Urinary bladder (tissue), 4 donors: ENCODE results near the gene YPEL1. TPM values are rescaled to one million over a fixed set of nuclear protein-coding genes. Genes with fewer than 3 reads are reported as not detected.
"Not testable (repeated sequence)": the region's sequence is repeated elsewhere in the genome, so short reads cannot be mapped to it uniquely, and the experiment has no call there.

Experiments used
- DNase-seq: peaks from one replicate; pipeline ENCODE4 v3.0.0-alpha.2; 2015; ENCODE audit errors: extremely low spot score
- H3K27ac ChIP-seq: one replicate; pipeline ENCODE4 v1.5.1; 2013; ENCODE audit warnings: low read depth, mild to moderate bottlenecking, moderate library complexity
- H3K36me3 ChIP-seq: one replicate; pipeline ENCODE4 v1.6.1; 2013; ENCODE audit warnings: mild to moderate bottlenecking, moderate library complexity; ENCODE audit not compliant: insufficient read depth
- H3K4me1 ChIP-seq: one replicate; pipeline ENCODE4 v1.6.1; 2013; ENCODE audit warnings: mild to moderate bottlenecking, moderate library complexity; ENCODE audit not compliant: insufficient read depth
- H3K4me3 ChIP-seq: one replicate; pipeline ENCODE4 v1.5.1; 2013; ENCODE audit warnings: low read depth, low read length
- WGBS: extraction: QIAGEN DNeasy Blood & Tissue Kit; methylation state at CpG from one replicate; pipeline ENCODE4 v1.1.7; 2013; 5-methylcytosine and 5-hydroxymethylcytosine counted together
- polyA plus RNA-seq: library from polyadenylated mRNA; stranded (reverse); fragments of 200-250 nt; gene quantifications from one replicate; pipeline ENCODE4 v1.2.3, GENCODE V29; 2013
- total RNA-seq: library from RNA; depleted of rRNA; stranded (reverse); fragments of >200 nt; gene quantifications from one replicate; pipeline ENCODE4 v1.2.3, GENCODE V29; 2014
- donor health status: healthy with polysubstance abuse.
- donor health status: healthy.

Gene YPEL1
- total and polyA plus RNA-seq, 2 donors = 5.5 to 7.0 TPM

DNA sequence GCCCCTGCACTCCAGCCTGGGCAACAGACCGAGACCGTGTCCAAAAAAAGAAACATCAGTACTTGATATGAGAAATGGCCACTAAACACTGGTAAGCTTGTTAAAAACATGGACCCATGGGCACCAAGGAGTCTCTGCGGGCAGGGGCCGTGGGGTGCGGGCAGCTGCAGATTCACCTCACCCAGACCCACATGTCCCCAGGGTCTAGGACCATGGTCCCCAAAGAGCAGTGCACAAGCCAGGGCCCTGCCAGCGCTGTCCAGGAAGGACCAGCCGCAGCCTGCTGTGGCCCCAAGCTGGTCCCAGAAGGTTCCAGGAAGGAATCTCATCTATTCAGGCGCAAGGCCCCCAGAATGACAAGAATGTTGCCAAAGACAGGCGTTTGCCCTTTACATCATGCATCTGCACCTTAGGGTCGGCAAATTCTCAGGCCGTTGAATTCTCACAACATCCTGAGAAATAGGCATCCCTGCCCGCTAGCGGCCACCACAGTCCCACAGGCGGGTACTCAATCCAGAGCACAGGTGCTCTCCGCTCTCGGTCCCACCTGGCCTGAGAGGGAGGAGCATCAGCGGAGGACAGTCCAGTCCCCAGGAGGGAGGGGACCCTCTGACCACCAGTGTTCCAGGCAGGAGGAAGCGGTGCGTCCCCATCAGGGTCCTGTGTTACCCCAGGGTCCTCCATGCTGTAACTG, 9.5 kb downstream of the YPEL1 start:
- Histone ChIP-seq H3K36me3 (no peaks in the 10 kb centered on the region), H3K4me3 (no peak overlapping the region), H3K27ac (no peak overlapping the region), H3K4me1 (no peaks in the 10 kb centered on the region)
- DNase-seq = no peak
- WGBS = 92% methylated on average over 19 of the region's 19 CpGs

DNA sequence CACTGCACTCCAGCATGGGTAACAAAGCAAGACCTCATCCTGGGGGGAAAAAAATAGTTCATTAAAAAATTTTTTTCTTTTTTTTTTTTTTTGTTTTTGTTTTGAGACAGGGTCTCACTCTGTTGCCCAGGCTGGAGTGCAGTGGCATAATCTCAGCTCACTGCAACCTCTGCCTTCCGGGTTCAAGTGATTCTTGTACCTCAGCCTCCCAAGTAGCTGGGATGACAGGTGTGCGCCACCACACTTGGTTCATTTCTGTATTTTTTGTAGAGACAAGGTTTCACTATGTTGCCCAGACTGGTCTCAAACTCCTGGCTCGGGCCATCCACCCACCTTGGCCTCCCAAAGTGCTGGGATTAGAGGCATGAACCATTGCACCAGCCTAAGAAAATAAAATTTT, 11.1 kb downstream of the YPEL1 start:
- not testable (repeated sequence) for H3K36me3 ChIP-seq, H3K4me3 ChIP-seq, H3K27ac ChIP-seq, H3K4me1 ChIP-seq, DNase-seq
- 98% methylated on average over 3 of the region's 3 CpGs for WGBS

DNA sequence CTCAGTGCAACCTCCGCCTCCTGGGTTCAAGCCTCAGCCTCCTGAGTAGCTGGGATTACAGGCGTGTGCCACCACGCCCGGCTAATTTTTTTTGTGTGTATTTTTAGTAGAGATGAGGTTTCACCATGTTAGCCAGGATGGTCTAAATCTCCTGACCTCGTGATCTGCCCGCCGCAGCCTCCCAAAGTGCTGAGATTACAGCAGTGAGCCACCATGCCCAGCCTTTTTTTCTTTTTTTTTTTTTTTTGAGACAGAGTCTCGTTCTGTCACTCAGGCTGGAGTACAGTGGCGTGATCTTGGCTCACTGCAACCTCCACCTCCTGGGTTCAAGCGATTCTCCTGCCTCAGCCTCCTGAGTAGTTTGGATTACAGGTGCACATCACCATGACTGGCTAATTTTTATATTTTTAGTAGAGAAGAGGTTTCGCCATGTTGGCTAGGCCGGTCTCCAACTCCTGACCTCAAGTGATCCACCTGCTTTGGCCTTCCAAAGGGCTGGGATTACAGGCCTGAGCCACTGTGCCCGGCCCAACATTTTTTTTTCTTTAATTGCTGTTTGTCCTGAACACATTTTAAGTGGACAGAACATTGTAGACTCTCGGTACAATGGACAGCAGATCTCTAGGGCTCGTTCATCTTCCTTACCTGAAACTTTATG, 14.3 kb downstream of the YPEL1 start:
- not testable (repeated sequence) for H3K4me3 ChIP-seq, H3K4me1 ChIP-seq, H3K36me3 ChIP-seq, DNase-seq, H3K27ac ChIP-seq
- WGBS = 98% methylated on average over 15 of the region's 15 CpGs

DNA sequence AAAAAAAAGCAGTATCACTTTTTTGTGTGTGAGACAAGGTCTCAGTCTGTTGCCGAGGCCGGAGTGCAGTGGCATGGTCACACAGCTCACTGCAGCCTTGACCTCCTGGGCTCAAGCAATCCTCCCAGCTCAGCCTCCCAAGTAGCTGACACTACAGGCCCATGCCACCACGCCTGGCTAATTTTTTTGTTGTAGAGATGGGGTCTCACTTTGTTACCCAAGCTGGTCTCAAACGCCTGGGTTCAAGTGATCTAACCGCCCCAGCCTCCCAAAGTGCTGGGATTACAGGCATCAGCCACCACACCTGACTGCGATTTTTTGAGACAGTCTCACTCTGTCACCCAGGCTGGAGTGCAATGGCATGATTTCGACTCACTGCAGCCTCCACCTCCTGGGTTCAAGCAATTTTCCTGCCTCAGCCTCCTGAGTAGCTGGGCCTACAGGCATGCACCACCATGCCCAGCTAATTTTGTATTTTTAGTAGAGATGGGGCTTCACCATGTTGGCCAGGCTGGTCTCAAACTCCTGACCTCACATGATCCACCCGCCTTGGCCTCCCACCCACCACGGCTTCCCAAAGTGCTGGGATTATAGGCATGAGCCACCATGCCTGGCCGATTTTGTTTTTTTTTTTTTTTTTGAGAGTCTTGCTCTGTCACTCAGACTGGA, 15.3 kb downstream of the YPEL1 start:
- H3K4me3 ChIP-seq, H3K4me1 ChIP-seq, H3K36me3 ChIP-seq, H3K27ac ChIP-seq, DNase-seq: not testable (repeated sequence)
- 97% methylated on average over 10 of the region's 10 CpGs for WGBS

DNA sequence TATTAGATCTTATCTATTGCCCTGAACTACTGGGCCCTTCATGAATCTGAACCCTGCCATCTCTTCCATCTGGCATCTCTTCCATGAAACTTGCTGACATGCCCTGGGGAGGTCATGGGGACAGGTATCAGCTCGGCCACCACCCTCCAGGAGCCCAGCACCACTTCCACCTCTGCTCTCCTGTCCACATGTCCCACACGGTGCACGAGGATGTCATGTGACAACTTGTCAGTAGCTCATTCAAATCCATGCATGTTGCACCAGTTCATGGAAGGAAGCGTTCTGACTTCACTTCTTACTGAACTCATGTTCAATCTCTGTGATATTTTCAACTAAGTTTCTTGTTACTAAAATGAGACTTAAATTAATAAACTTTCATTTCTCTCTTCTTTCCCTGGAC, 16.6 kb downstream of the YPEL1 start:
- WGBS = 57% methylated on average over 4 of the region's 4 CpGs
- no peak overlapping the region for H3K4me3 ChIP-seq

DNA sequence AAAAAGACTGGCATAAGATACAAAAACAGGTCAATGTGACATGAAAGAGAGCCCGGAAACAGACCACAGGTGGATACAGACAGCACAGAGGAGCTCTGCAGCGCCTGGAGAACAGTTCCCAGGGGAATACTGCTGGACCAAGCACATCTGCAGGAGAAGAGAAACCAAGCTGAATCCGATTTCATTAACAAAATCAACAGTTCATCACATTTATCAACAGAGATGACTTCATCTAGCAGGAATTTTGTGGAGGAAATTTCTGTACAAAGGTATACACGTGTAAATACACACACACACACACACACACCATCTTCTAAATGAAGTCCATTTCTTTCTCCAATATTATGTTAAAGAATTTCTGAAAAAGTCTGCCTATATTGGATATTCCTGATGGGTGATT, 17.1 kb downstream of the YPEL1 start:
- Histone ChIP-seq H3K4me3 (no peak overlapping the region), H3K36me3 (no peaks in the 10 kb centered on the region), H3K4me1 (no peaks in the 10 kb centered on the region), H3K27ac (no peak overlapping the region)
- WGBS = 71% methylated on average over 4 of the region's 4 CpGs
- no peak for DNase-seq

More for the DNA sequence above, 16.6 kb downstream of the YPEL1 start:
- Histone ChIP-seq H3K4me1 (no peaks in the 10 kb centered on the region), H3K27ac (no peak overlapping the region), H3K36me3 (no peaks in the 10 kb centered on the region)
- DNase-seq = no peak

DNA sequence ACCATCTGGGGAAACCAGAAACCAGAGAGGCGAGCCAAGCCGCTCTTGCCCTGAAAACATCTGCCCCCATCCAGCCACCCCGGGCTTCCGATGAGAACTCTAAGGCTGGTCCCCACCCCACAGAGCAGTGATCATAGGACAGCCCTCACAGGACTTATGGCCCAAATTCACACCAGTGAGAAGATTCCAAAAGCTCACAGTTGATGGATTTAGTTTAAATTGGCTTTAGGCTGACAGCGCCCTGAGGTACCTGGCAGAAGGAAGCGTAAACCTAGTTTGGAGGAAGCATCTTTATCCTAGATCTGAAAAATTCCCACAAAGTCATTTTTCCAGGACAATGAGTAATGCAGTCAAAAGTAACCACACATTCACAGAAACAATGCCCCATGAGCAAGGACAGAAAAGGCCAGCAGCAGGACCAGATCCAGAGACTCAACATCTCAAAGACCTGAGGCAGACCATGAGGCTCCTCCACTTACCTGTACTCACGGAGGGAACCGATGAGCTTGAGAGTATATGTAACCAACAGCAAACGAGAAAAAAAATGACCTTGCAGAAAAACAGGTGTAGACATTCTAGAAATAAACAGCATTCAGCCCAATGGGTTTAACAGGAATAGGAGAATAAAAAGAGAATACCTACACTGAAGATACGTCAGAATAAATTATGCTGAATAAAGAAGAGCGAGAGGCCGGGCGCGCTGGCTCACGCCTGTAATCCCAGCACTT, 19.0 kb downstream of the YPEL1 start:
- WGBS = 90% methylated on average over 13 of the region's 15 CpGs
- not testable (repeated sequence) for H3K36me3 ChIP-seq, DNase-seq, H3K4me1 ChIP-seq, H3K27ac ChIP-seq, H3K4me3 ChIP-seq

DNA sequence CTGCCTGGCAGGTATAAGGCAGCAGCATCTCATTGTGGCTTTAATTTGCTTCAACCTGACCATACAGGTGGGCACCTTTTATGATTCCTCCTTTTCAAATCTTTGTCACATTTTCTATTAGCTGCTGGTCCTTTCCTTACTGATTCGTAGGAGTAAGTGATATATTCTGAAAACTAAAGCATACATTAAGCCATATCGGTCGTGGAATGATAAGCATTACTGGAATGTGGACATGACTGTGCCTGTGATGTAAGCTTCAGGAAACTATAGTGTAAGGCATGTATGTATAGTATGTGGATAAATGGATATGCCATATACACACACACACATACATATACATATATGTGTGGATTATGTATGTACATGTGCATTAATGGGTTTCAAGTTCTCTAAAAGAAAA, 20.8 kb downstream of the YPEL1 start:
- H3K4me1 ChIP-seq = no peaks in the 10 kb centered on the region
- H3K36me3 ChIP-seq = no peaks in the 10 kb centered on the region
- no peak for DNase-seq
- H3K27ac ChIP-seq = no peak overlapping the region
- H3K4me3 ChIP-seq = no peak overlapping the region
- WGBS = 68% methylated on average over 3 of the region's 3 CpGs

DNA sequence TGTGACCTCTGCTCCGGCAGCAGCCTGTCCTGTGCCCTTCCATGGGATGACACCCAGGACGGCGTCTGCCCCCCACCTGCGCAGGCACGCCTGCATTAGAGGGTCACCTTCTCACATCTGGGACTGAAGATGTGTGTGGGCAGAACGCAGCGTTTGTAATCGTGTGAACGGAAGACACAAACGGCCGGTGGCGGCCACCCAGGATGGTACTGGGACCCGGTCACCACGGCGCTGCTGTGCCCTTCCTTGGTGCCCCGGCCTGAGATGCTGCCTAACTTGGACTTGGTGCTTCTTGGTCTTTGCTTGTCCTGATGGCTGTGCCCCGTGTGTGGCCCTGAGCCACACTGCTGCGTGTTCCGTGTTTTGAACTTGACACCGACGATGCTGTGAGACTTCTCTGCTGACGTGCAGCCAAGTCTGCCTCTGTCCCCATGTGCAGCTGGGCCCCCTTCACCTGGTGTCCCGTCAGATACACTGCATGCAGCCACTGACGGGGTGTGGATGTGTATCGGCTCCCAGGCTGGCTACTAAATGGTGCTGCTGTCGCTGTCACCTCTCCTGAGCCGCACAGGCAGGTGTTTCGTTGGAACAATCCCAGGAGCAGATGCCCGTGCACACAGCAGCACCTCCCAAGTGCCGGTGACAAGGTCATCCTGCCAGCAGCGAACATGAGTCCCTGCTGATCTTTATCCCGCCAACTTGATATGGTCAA, 21.4 kb downstream of the YPEL1 start:
- no peaks in the 10 kb centered on the region for H3K36me3 ChIP-seq
- no peak for DNase-seq
- H3K4me3 ChIP-seq = no peak overlapping the region
- H3K4me1 ChIP-seq = no peaks in the 10 kb centered on the region
- H3K27ac ChIP-seq = no peak overlapping the region
- WGBS = 85% methylated on average over 32 of the region's 32 CpGs

DNA sequence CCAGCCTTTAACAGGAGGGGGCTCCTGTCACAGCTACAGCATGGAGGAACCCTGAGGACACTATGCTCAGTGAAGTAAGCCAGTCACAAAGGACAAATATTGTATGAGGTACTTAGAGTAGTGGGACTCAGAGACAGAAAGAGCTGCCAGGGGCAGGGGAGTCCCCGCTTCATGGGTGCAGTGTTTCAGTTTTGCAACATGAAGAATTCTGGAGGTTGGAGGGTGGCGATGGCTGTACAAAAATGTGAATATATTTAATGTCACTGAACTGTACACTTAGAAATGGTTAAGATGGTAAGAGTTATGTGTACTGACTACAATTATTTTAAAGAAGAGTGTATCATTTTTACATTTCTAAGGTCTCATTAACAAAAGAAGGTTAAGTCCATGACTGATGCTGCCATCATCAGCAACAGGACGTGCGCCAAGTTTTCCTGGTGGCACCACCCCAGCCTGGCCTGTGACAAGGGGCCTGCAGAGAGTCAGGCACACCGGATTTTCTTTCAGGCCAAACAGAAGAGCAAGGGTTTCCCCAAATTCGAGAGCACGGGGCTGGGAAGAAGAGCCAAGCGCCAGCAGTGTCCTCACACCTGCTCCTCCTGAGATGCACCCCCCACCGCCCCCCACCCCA, 22.1 kb downstream of the YPEL1 start:
- no peak overlapping the region for H3K27ac ChIP-seq
- H3K4me3 ChIP-seq = no peak overlapping the region
- no peak for DNase-seq
- H3K4me1 ChIP-seq = no peaks in the 10 kb centered on the region
- 74% methylated on average over 9 of the region's 9 CpGs for WGBS
- no peaks in the 10 kb centered on the region for H3K36me3 ChIP-seq

DNA sequence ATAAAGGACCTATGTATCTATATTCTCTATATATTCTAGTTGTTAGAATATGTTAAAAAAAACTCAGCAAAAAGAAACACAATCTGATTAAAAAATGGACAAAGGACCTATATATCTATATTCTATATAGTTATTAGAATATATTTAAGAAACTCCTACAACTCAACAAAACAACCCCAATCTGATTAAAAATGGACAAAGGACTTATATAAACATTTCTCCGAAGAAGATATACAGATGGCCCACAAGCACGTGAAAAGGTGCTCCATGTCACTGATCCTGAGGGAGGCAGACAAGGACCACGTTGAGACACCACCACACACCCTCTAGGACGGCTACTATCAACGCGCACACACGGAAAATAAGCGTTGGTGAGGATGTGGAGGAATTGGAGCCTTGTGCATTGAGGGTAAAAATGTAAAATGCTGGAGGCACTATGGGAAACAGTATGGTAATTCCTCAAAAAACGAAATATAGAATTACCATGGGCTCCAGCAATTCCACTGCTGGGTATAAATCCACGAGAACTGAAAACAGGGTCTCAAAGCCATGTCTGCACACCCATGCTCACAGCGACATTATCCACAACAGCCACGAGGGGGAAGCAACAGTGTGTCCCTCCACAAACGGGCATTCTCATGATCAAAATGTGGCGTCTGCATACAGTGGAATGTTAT, 22.7 kb downstream of the YPEL1 start:
- DNase-seq = peak; percentile 68
- H3K4me1 ChIP-seq = no peaks in the 10 kb centered on the region
- 8% methylated on average over 14 of the region's 14 CpGs for WGBS
- H3K27ac ChIP-seq = no peak overlapping the region
- H3K36me3 ChIP-seq = no peaks in the 10 kb centered on the region
- no peak overlapping the region for H3K4me3 ChIP-seq

DNA sequence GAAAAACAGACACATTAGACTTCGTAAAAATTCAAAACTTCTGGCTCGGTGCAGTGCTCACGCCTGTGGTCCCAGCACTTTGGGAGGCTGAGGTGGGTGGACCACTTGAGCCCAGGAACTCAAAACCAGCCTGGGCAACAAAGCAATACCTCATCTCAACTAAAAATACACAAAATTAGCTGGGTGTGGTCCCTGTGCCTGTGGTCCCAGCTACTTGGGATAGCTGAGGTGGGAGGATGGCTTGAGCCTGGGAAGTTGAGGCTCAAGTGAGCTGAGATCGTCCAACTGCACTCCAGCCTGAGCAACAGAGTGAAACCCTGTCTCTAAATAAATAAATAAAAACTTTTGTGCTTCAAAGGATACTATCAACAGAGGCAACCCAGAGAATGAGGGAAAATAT, 23.7 kb downstream of the YPEL1 start:
- no peaks in the 10 kb centered on the region for H3K36me3 ChIP-seq
- no peaks in the 10 kb centered on the region for H3K4me1 ChIP-seq
- H3K4me3 ChIP-seq = no peak overlapping the region
- no peak overlapping the region for H3K27ac ChIP-seq
- WGBS = 90% methylated on average over 4 of the region's 4 CpGs
- DNase-seq = no peak
